HEK293 (cell line): ENCODE data around the gene EVL.

Source experiments
- CTCF ChIA-PET: fragments of 350-600 bp; formaldehyde crosslinking; extraction: SDS; loops from one replicate; lab custom pipeline; 2021; ENCODE audit warnings: antibody characterized with exemption; lab: Yijun Ruan, JAX
- POLR2A ChIA-PET: fragments of 300-600 bp; formaldehyde crosslinking; extraction: SDS; loops from one replicate; lab custom pipeline; 2020; ENCODE audit warnings: antibody characterized with exemption, inconsistent platforms; lab: Yijun Ruan, JAX
- H3K27ac ChIP-seq: fragments of 200-500 bp; sonication (Bioruptor generic); 2 replicates; pipeline ENCODE4 v1.5.1; 2014; ENCODE audit warnings: low read depth, low read length, control low read depth, inconsistent platforms; ENCODE audit errors: extremely low read depth
- H3K36me3 ChIP-seq, 2 experiments: fragments of 200-500 bp in 1 of 2; sonication (Bioruptor generic) in 1 of 2; 1 replicate in 1 of 2; 2 replicates in 1 of 2; pipeline ENCODE4 v1.5.1; 2014 to 2017; ENCODE audit warnings: inconsistent platforms in 2 of 2, low read length in 2 of 2; ENCODE audit not compliant: control insufficient read depth in 2 of 2, insufficient read depth in 1 of 2
- H3K4me1 ChIP-seq: fragments of 200-500 bp; sonication (Bioruptor generic); 2 replicates; pipeline ENCODE4 v1.5.1; 2014; ENCODE audit warnings: mild to moderate bottlenecking, low read length, inconsistent platforms; ENCODE audit not compliant: control insufficient read depth, insufficient read depth
- H3K4me3 ChIP-seq: 2 replicates; pipeline ENCODE4 v1.5.1; 2011; ENCODE audit warnings: low read depth, mild to moderate bottlenecking, control low read depth, low read length, moderate library complexity
- H3K9me3 ChIP-seq: fragments of 200-500 bp; sonication (Bioruptor generic); 2 replicates; pipeline ENCODE4 v1.5.1; 2014; ENCODE audit warnings: low read depth, low read length, inconsistent platforms; ENCODE audit not compliant: control insufficient read depth, insufficient read depth
- CTCF ChIP-seq: fragments of 450-650 bp; formaldehyde crosslinking; IDR thresholded peaks from 2 replicates; pipeline ENCODE4 v1.5.1; 2016; ENCODE audit warnings: missing biosample characterization, missing genetic modification characterization
- IKZF3 ChIP-seq: fragments of 450-650 bp; IDR thresholded peaks from 2 replicates; pipeline ENCODE4 v1.5.0; 2018; ENCODE audit warnings: missing biosample characterization, mild to moderate bottlenecking, missing genetic modification characterization, moderate library complexity
- KLF1 ChIP-seq: fragments of 450-650 bp; formaldehyde crosslinking; IDR thresholded peaks from 2 replicates; pipeline ENCODE4 v1.5.1; 2016; ENCODE audit warnings: missing biosample characterization, missing genetic modification characterization
- SP2 ChIP-seq: fragments of 450-650 bp; formaldehyde crosslinking; IDR thresholded peaks from 2 replicates; pipeline ENCODE4 v1.5.1; 2016; ENCODE audit warnings: missing biosample characterization, missing genetic modification characterization
- ZBTB10 ChIP-seq: fragments of 450-650 bp; formaldehyde crosslinking; IDR thresholded peaks from 2 replicates; pipeline ENCODE4 v1.5.1; 2016; ENCODE audit warnings: missing biosample characterization, missing genetic modification characterization
- ZBTB11 ChIP-seq: fragments of 450-650 bp; formaldehyde crosslinking; conservative IDR thresholded peaks from 2 replicates; pipeline ENCODE4 v1.5.1; 2016; ENCODE audit warnings: low read depth, missing biosample characterization, missing genetic modification characterization
- ZNF148 ChIP-seq: fragments of 450-650 bp; formaldehyde crosslinking; IDR thresholded peaks from 2 replicates; pipeline ENCODE4 v1.5.0; 2017; ENCODE audit warnings: missing biosample characterization, missing genetic modification characterization, borderline replicate concordance
- ZNF2 ChIP-seq: fragments of 450-650 bp; formaldehyde crosslinking; IDR thresholded peaks from 2 replicates; pipeline ENCODE4 v1.5.1; 2016; ENCODE audit warnings: missing biosample characterization, missing genetic modification characterization
- ZNF302 ChIP-seq: fragments of 450-650 bp; formaldehyde crosslinking; IDR thresholded peaks from 2 replicates; pipeline ENCODE4 v1.5.1; 2016; ENCODE audit warnings: missing biosample characterization, missing genetic modification characterization, low read depth
- ZNF514 ChIP-seq: fragments of 450-650 bp; formaldehyde crosslinking; IDR thresholded peaks from 2 replicates; pipeline ENCODE4 v1.5.1; 2016; ENCODE audit warnings: missing biosample characterization, missing genetic modification characterization
- ZNF518A ChIP-seq: fragments of 450-650 bp; formaldehyde crosslinking; conservative IDR thresholded peaks from 2 replicates; pipeline ENCODE4 v1.5.1; 2016; ENCODE audit warnings: low read depth, missing biosample characterization, missing genetic modification characterization
- ZNF558 ChIP-seq: fragments of 450-650 bp; formaldehyde crosslinking; IDR thresholded peaks from 2 replicates; pipeline ENCODE4 v1.5.1; 2016; ENCODE audit warnings: missing biosample characterization, missing genetic modification characterization
- ZNF610 ChIP-seq: fragments of 450-650 bp; formaldehyde crosslinking; IDR thresholded peaks from 2 replicates; pipeline ENCODE4 v1.5.1; 2016; ENCODE audit warnings: missing biosample characterization, missing genetic modification characterization, borderline replicate concordance
- ZNF654 ChIP-seq: fragments of 450-650 bp; formaldehyde crosslinking; IDR thresholded peaks from 2 replicates; pipeline ENCODE4 v1.5.1; 2016; ENCODE audit warnings: low read depth, missing biosample characterization, missing genetic modification characterization
- ZNF677 ChIP-seq: fragments of 450-650 bp; IDR thresholded peaks from 2 replicates; pipeline ENCODE4 v1.5.0; 2018; ENCODE audit warnings: missing biosample characterization, mild to moderate bottlenecking, missing genetic modification characterization, moderate library complexity
- ZNF701 ChIP-seq: fragments of 450-650 bp; formaldehyde crosslinking; IDR thresholded peaks from 2 replicates; pipeline ENCODE4 v1.5.1; 2016; ENCODE audit warnings: missing biosample characterization, missing genetic modification characterization
- ZNF777 ChIP-seq: fragments of 450-650 bp; formaldehyde crosslinking; IDR thresholded peaks from 2 replicates; pipeline ENCODE4 v1.5.1; 2017; ENCODE audit warnings: missing biosample characterization, missing genetic modification characterization, borderline replicate concordance
- ZNF785 ChIP-seq: fragments of 450-650 bp; formaldehyde crosslinking; IDR thresholded peaks from 2 replicates; pipeline ENCODE4 v1.5.1; 2016; ENCODE audit warnings: missing biosample characterization, missing genetic modification characterization
- ZNF791 ChIP-seq: fragments of 450-650 bp; formaldehyde crosslinking; IDR thresholded peaks from 2 replicates; pipeline ENCODE4 v1.5.1; 2016; ENCODE audit warnings: missing biosample characterization, missing genetic modification characterization
- ZSCAN18 ChIP-seq: fragments of 450-650 bp; formaldehyde crosslinking; IDR thresholded peaks from 2 replicates; pipeline ENCODE4 v1.5.1; 2016; ENCODE audit warnings: missing biosample characterization, missing genetic modification characterization

EVL gene

GRCh38 chr14:100155049-100155621, 89.9 kb downstream of the EVL start:
- no peak overlapping the region for H3K27ac ChIP-seq
- H3K9me3 ChIP-seq = no peaks in the 10 kb centered on the region
- ChIA-PET CTCF (interaction anchor here (0.6 to 3.6 kb wide), 22 partner anchors 10 to 783 kb away, joined by 3 to 25 read pairs (median 3); no protein-coding TSS in a partner anchor), POLR2A (no interaction called here)
- H3K4me3 ChIP-seq = no peak overlapping the region
- H3K4me1 ChIP-seq = 0 out of 2 replicates have a peak, but pooled peaks cover 2% of the 10 kb centered on the region
- no peaks in the 10 kb centered on the region for H3K36me3 ChIP-seq
- TF ChIP-seq ZNF777 (no peak), ZNF518A (no peak), ZNF791 (tag by site-specific recombination) (no peak), ZNF558 (no peak), CTCF (tag by site-specific recombination) (peak; percentile 88), IKZF3 (tag by site-specific recombination) (peak; percentile 69; the same call in 1 of the 2 replicates), SP2 (tag by site-specific recombination) (0 out of 2 replicates have a peak, but pooled peaks have one; percentile 25), ZNF677 (tag by site-specific recombination) (no peak), ZSCAN18 (no peak), ZBTB10 (tag by site-specific recombination) (peak; percentile 47; the same call in 1 of the 2 replicates), KLF1 (tag by site-specific recombination) (peak; percentile 50; the same call in 1 of the 2 replicates), ZNF654 (tag by site-specific recombination) (peak; percentile 39), ZNF610 (tag by site-specific recombination) (peak; percentile 47; the same call in 1 of the 2 replicates), ZBTB11 (tag by site-specific recombination) (no peak), ZNF302 (tag by site-specific recombination) (no peak), ZNF701 (0 out of 2 replicates have a peak, but pooled peaks have one; percentile 27), ZNF785 (tag by site-specific recombination) (peak; percentile 22; the same call in 1 of the 2 replicates), ZNF148 (tag by site-specific recombination) (no peak), ZNF514 (no peak), ZNF2 (peak; percentile 100)
